DMS 273 treated with DMSO at 0.1 percent for 48 hours (cell line): ENCODE measurements around the gene BLMH.
"Not testable (repeated sequence)": the region's sequence is repeated elsewhere in the genome, so short reads cannot be mapped to it uniquely, and the experiment has no call there.

ENCODE experiments used
- DNase-seq: peaks from one replicate; lab custom pipeline; 2025; lab: John Stamatoyannopoulos, UW

The BLMH gene

GRCh38 chr17:30229012-30229411 is 62.7 kb downstream of the BLMH start:
- DNase-seq: no peak

- no peak for DNase-seq
Observed at GRCh38 chr17:30228011-30228410, 63.7 kb downstream of the BLMH start.

GRCh38 chr17:30226878-30227277 is 64.9 kb downstream of the BLMH start:
- no peak for DNase-seq

GRCh38 chr17:30225919-30226553 is 65.7 kb downstream of the BLMH start:
- DNase-seq: no peak

GRCh38 chr17:30225112-30225511 is 66.6 kb downstream of the BLMH start:
- DNase-seq: no peak

- no peak for DNase-seq
Observed at GRCh38 chr17:30224419-30224960, 67.3 kb downstream of the BLMH start.

GRCh38 chr17:30222721-30223175 is 69.0 kb downstream of the BLMH start:
- DNase-seq: no peak

GRCh38 chr17:30222251-30222650 is 69.5 kb downstream of the BLMH start:
- no peak for DNase-seq

- no peak for DNase-seq
Observed at GRCh38 chr17:30221346-30221745, 70.4 kb downstream of the BLMH start.

- no peak for DNase-seq
Observed at GRCh38 chr17:30220414-30220813, 71.3 kb downstream of the BLMH start.

GRCh38 chr17:30219833-30220232 is 71.9 kb downstream of the BLMH start:
- DNase-seq: no peak

- DNase-seq: no peak
Observed at GRCh38 chr17:30219315-30219714, 72.4 kb downstream of the BLMH start.

- DNase-seq: no peak
Observed at GRCh38 chr17:30218799-30219198, 72.9 kb downstream of the BLMH start.

- no peak for DNase-seq
Observed at GRCh38 chr17:30217746-30218245, 73.9 kb downstream of the BLMH start.

GRCh38 chr17:30217054-30217453 is 74.7 kb downstream of the BLMH start:
- no peak for DNase-seq

- no peak for DNase-seq
Observed at GRCh38 chr17:30212750-30213149, 79.0 kb downstream of the BLMH start.

- no peak for DNase-seq
Observed at GRCh38 chr17:30211371-30211770, 80.4 kb downstream of the BLMH start.

GRCh38 chr17:30210901-30211300 is 80.8 kb downstream of the BLMH start:
- no peak for DNase-seq

- no peak for DNase-seq
Observed at GRCh38 chr17:30210366-30210765, 81.4 kb downstream of the BLMH start.

GRCh38 chr17:30209930-30210329 is 81.8 kb downstream of the BLMH start:
- no peak for DNase-seq

- DNase-seq: no peak
Observed at GRCh38 chr17:30208214-30208613, 83.5 kb downstream of the BLMH start.

GRCh38 chr17:30207655-30208054 is 84.1 kb downstream of the BLMH start:
- DNase-seq: no peak

- DNase-seq: no peak
Observed at GRCh38 chr17:30203471-30203981, 88.2 kb downstream of the BLMH start.

GRCh38 chr17:30200656-30201055 is 91.1 kb downstream of the BLMH start:
- DNase-seq: not testable (repeated sequence)
